Measurements from ENCODE around the gene C2CD4B. TPM values are rescaled to one million over a fixed set of nuclear protein-coding genes. Genes with fewer than 3 reads are reported as not detected.

The C2CD4B gene
- total RNA-seq, 1 experiment from 2014 or later, result not detected

- DNase-seq (ENCODE audit: low read depth), result no peak
Observed at GRCh38 chr15:62149729-62150128, 15.4 kb downstream of the C2CD4B start.

- DNase-seq (ENCODE audit: low read depth), result no peak
Observed at GRCh38 chr15:62147551-62147950, 17.5 kb downstream of the C2CD4B start.

GRCh38 chr15:62147149-62147548 is 17.9 kb downstream of the C2CD4B start:
- DNase-seq (ENCODE audit: low read depth), result no peak

- DNase-seq (ENCODE audit: low read depth), result no peak
Observed at GRCh38 chr15:62145015-62145735, 19.9 kb downstream of the C2CD4B start.

- no peak for DNase-seq (ENCODE audit: low read depth)
Observed at GRCh38 chr15:62142736-62143135, 22.3 kb downstream of the C2CD4B start.

GRCh38 chr15:62141643-62142588 is 23.2 kb downstream of the C2CD4B start:
- no peak for DNase-seq (ENCODE audit: low read depth)

- DNase-seq (ENCODE audit: low read depth), result no peak
Observed at GRCh38 chr15:62141200-62141599, 23.9 kb downstream of the C2CD4B start.

GRCh38 chr15:62138124-62138523 is 27.0 kb downstream of the C2CD4B start:
- peak; percentile 67 for DNase-seq (ENCODE audit: low read depth)

- DNase-seq (ENCODE audit: low read depth), result no peak
Observed at GRCh38 chr15:62136911-62137865, 27.9 kb downstream of the C2CD4B start.

GRCh38 chr15:62135532-62136134 is 29.5 kb downstream of the C2CD4B start:
- DNase-seq (ENCODE audit: low read depth), result peak; percentile 80

GRCh38 chr15:62133141-62133540 is 31.9 kb downstream of the C2CD4B start:
- DNase-seq (ENCODE audit: low read depth), result no peak

GRCh38 chr15:62128916-62129315 is 36.2 kb downstream of the C2CD4B start:
- DNase-seq (ENCODE audit: low read depth), result no peak

GRCh38 chr15:62126364-62126763 is 38.7 kb downstream of the C2CD4B start:
- DNase-seq (ENCODE audit: low read depth), result no peak

- peak; percentile 47 for DNase-seq (ENCODE audit: low read depth)
Observed at GRCh38 chr15:62125773-62126172, 39.3 kb downstream of the C2CD4B start.

GRCh38 chr15:62124973-62125303 is 40.1 kb downstream of the C2CD4B start:
- no peak for DNase-seq (ENCODE audit: low read depth)

GRCh38 chr15:62124176-62124972 is 40.7 kb downstream of the C2CD4B start:
- DNase-seq (ENCODE audit: low read depth), result no peak

- no peak for DNase-seq (ENCODE audit: low read depth)
Observed at GRCh38 chr15:62122249-62122648, 42.8 kb downstream of the C2CD4B start.

GRCh38 chr15:62121273-62122015 is 43.6 kb downstream of the C2CD4B start:
- no peak for DNase-seq (ENCODE audit: low read depth)

- no peak for DNase-seq (ENCODE audit: low read depth)
Observed at GRCh38 chr15:62120776-62121175, 44.3 kb downstream of the C2CD4B start.

- DNase-seq (ENCODE audit: low read depth), result no peak
Observed at GRCh38 chr15:62119874-62120273, 45.2 kb downstream of the C2CD4B start.

Data from M059J (cell line).